Measurements from ENCODE around the gene C2orf69. TPM values are rescaled to one million over a fixed set of nuclear protein-coding genes. Genes with fewer than 3 reads are reported as not detected.

Gene C2orf69, protein sequence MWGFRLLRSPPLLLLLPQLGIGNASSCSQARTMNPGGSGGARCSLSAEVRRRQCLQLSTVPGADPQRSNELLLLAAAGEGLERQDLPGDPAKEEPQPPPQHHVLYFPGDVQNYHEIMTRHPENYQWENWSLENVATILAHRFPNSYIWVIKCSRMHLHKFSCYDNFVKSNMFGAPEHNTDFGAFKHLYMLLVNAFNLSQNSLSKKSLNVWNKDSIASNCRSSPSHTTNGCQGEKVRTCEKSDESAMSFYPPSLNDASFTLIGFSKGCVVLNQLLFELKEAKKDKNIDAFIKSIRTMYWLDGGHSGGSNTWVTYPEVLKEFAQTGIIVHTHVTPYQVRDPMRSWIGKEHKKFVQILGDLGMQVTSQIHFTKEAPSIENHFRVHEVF
- 10 to 100 TPM; 12.7 to 19.2 (median 13.8) TPM for total RNA-seq

DNA sequence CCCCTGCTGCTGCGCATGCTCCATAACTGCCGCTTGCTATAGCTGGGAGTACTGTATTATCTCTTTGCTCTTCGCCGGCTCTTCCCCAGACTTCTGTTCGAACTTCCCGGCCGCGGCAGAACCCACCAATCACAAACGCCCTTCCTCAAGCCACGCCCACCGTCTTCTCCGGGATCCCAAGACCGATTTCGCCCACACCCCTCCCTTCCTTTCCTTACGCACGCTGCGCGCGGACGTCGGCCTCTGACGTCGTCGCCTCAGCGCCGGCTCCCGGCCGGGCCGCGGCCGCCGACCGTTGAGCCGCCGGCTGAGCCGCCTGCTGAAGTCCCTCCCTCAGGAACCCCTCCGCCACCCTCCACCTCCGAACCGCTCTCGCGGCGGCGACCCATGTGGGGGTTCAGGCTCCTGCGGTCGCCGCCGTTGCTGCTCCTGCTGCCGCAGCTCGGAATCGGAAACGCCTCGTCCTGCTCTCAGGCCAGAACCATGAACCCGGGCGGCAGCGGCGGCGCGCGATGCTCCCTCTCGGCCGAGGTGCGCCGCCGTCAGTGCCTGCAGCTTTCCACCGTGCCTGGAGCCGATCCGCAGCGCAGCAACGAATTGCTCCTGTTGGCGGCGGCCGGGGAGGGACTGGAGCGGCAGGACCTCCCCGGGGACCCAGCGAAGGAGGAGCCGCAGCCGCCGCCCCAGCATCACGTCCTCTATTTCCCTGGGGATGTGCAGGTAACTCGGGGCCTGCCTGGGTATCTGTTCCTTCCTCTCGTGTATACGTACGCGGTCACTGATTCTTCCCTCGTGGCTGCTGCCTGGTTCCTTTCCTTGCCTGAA is at the start of gene C2orf69:
C2orf69 (plus strand) TSS at position 242 of the 825 bp plus-strand sequence; CDS start at position 388, 146 bp downstream.
- no peaks in the 10 kb centered on the region for H3K36me3 ChIP-seq
- intact Hi-C loops (cut with DNase I; ENCODE audit: low total_unique reads): no loop called here
- peaks cover 0 to 7% of the 10 kb centered on the region in 2 donors for H3K4me1 ChIP-seq
- H3K9me3 ChIP-seq: no peaks in the 10 kb centered on the region
- peak within 1 kb of the TSS; percentile 80 to 96 (median 94) for H3K4me3 ChIP-seq
- H3K27me3 ChIP-seq: no peaks in the 10 kb centered on the region
- TF ChIP-seq POLR2A (IDR thresholded peaks at IDR 0.05) (peak; percentile 45), POLR2AphosphoS5 (IDR thresholded peaks at IDR 0.05) (peak; percentile 53 to 88 (median 55))
- TF ChIP-seq, protein P1, sequence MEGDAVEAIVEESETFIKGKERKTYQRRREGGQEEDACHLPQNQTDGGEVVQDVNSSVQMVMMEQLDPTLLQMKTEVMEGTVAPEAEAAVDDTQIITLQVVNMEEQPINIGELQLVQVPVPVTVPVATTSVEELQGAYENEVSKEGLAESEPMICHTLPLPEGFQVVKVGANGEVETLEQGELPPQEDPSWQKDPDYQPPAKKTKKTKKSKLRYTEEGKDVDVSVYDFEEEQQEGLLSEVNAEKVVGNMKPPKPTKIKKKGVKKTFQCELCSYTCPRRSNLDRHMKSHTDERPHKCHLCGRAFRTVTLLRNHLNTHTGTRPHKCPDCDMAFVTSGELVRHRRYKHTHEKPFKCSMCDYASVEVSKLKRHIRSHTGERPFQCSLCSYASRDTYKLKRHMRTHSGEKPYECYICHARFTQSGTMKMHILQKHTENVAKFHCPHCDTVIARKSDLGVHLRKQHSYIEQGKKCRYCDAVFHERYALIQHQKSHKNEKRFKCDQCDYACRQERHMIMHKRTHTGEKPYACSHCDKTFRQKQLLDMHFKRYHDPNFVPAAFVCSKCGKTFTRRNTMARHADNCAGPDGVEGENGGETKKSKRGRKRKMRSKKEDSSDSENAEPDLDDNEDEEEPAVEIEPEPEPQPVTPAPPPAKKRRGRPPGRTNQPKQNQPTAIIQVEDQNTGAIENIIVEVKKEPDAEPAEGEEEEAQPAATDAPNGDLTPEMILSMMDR (IDR thresholded peaks at IDR 0.05): no peak
- peak; percentile 94 to 97 for DNase-seq (ENCODE audit: low spot score in 2 of 2)
- H3K27ac ChIP-seq: peak within 1 kb of the TSS; percentile 95 to 96

DNA sequence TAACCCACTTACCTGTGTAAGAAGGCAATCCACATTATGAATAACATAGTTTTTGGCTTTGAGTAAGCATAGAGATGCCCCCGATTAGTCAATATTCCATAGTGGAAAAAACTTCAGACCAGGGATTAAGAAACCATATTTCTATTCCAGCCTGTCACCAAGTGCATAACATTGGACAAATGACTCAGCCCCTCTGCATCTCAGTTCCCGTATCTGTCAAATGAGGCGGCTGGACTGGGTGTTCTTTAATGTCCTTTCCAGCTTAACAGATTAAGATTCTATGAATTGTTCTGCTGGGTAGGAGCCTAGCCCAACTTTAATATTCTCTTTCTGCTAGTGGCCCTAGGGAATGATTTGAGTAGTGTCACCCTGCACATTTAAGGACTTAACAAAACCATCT is 48.3 kb upstream of the C2orf69 start:
- Histone ChIP-seq H3K27ac (no peak overlapping the region), H3K36me3 (no peaks in the 10 kb centered on the region), H3K4me3 (no peak overlapping the region), H3K27me3 (no peaks in the 10 kb centered on the region), H3K4me1 (no peaks in the 10 kb centered on the region), H3K9me3 (no peaks in the 10 kb centered on the region)
- intact Hi-C loops (cut with DNase I; ENCODE audit: low total_unique reads): no loop called here
- DNase-seq (ENCODE audit: low spot score in 2 of 2): no peak
- TF ChIP-seq, protein P1 (IDR thresholded peaks at IDR 0.05): no peak
- TF ChIP-seq POLR2A (IDR thresholded peaks at IDR 0.05) (no peak), POLR2AphosphoS5 (IDR thresholded peaks at IDR 0.05) (no peak)

DNA sequence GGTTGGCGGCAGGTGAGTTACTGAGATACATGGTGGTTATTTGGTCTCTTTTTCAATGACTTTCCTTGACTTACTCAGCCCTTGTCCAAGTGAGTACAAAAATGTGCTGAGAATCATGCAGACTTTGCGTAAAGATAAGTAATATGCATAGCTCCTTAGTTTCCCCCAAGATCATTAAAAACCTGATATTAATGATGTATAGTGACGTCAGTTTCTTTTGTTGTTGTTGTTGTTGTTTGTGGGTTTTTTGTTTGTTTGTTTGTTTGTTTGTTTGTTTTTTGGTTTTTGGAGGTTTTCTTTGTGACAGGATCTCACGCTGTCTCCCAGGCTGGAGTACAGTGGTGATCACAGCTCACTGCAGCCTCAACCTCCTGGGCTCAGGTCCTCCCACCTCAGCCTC is 45.2 kb upstream of the C2orf69 start:
- no peaks in the 10 kb centered on the region for H3K27me3 ChIP-seq
- no peaks in the 10 kb centered on the region for H3K4me1 ChIP-seq
- H3K9me3 ChIP-seq: no peaks in the 10 kb centered on the region
- no peak for TF ChIP-seq POLR2A (IDR thresholded peaks at IDR 0.05)
- TF ChIP-seq, protein P1 (IDR thresholded peaks at IDR 0.05): no peak
- no peak for TF ChIP-seq POLR2AphosphoS5 (IDR thresholded peaks at IDR 0.05)
- H3K36me3 ChIP-seq: no peaks in the 10 kb centered on the region
- H3K27ac ChIP-seq: no peak overlapping the region
- DNase-seq (ENCODE audit: low spot score in 2 of 2): no peak
- intact Hi-C loops (cut with DNase I; ENCODE audit: low total_unique reads): no loop called here
- H3K4me3 ChIP-seq: no peak overlapping the region

DNA sequence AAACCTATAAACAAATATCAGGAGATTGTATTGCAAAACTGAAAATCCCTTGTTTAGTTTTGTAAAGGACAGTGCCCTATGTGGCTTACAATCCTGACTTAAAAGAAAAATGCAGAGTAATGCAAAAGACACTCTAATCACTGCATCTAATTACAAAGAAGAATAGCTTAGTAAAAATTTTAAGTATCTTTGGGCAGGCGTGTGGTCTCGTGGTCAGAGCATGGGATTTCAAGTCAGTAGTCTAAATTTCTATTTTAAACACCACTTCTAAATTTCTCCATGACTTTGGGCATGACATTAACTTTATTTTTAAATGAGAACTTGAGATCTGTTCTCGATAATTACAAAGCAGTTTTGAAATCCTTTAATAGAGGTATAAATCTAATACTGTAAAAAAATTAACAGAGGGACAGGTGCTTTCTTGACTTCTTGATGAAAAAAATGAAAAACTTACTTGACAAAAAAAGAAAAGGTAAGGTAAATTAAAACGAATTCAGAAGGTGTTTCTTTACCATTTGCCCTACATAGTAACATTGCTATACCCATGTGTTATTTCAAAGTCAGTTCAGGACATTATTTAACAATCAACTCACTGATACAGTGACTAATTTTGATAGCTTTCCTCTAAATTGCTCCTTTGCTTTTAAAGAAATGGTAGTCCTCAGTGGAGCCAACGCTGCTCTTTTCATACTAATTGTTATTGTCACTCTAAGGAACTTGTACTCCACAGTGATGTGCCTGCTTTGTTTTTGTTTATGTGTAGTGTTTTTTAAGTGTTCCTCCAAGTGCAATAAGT is 42.5 kb upstream of the C2orf69 start:
- intact Hi-C loops (cut with DNase I; ENCODE audit: low total_unique reads): no loop called here
- TF ChIP-seq, protein P1 (IDR thresholded peaks at IDR 0.05): no peak
- no peak for TF ChIP-seq POLR2A (IDR thresholded peaks at IDR 0.05)
- H3K27me3 ChIP-seq: no peaks in the 10 kb centered on the region
- no peak overlapping the region for H3K27ac ChIP-seq
- no peaks in the 10 kb centered on the region for H3K36me3 ChIP-seq
- no peaks in the 10 kb centered on the region for H3K9me3 ChIP-seq
- no peaks in the 10 kb centered on the region for H3K4me1 ChIP-seq
- no peak overlapping the region for H3K4me3 ChIP-seq
- DNase-seq (ENCODE audit: low spot score in 2 of 2): no peak

All from breast epithelium (tissue), 4 donors.